PC-3 (cell line): Measurements from ENCODE around the gene ZNF425. TPM values are rescaled to one million over a fixed set of nuclear protein-coding genes. Genes with fewer than 3 reads are reported as not detected.

Experiments
- ATAC-seq: fragments of 200-7000 bp; cut with Tn5 transposase; 2 replicates; pipeline ENCODE4 v1.9.1; 2020; ENCODE audit warnings: mild to moderate bottlenecking, moderate library complexity
- BruUV-seq: library from RNA; stranded (reverse); fragments of 400-500 nt; replicated peaks from 2 replicates; lab custom pipeline; 2021; lab: Mats Ljungman, UMichigan
- CTCF ChIA-PET: fragments of 300-600 bp; sonication (Branson Sonifier 250); formaldehyde crosslinking; loops from one replicate; lab custom pipeline; 2022; ENCODE audit warnings: antibody characterized with exemption; lab: Charles Lee
- POLR2A ChIA-PET: fragments of 300-600 bp; sonication (Branson Sonifier 250); formaldehyde crosslinking; loops from one replicate; lab custom pipeline; 2022; ENCODE audit warnings: antibody characterized with exemption; ENCODE audit not compliant: unreplicated experiment; lab: Charles Lee
- DNase-seq: peaks from one replicate; pipeline ENCODE4 v3.0.0-alpha.2; 2015
- H2AFZ ChIP-seq: fragments of 300-600 bp; sonication (generic); 2 replicates; pipeline ENCODE4 v1.6.0; 2016; ENCODE audit warnings: antibody characterized with exemption, low read length
- H3F3A ChIP-seq: fragments of 300-600 bp; sonication (generic); one replicate; pipeline ENCODE4 v1.6.0; 2017; ENCODE audit warnings: antibody characterized with exemption, low read length, control low read depth, mild to moderate bottlenecking; ENCODE audit not compliant: unreplicated experiment
- H3K27ac ChIP-seq: fragments of 300-600 bp; sonication (generic); 2 replicates; pipeline ENCODE4 v1.5.1; 2016; ENCODE audit warnings: mild to moderate bottlenecking, low read length
- H3K27me3 ChIP-seq: fragments of 300-600 bp; sonication (generic); 2 replicates; pipeline ENCODE4 v1.6.1; 2016; ENCODE audit warnings: low read length, mixed read lengths
- H3K36me3 ChIP-seq: fragments of 300-600 bp; sonication (generic); 2 replicates; pipeline ENCODE4 v1.6.1; 2016; ENCODE audit warnings: low read depth, mixed run types, low read length, mixed read lengths
- H3K4me1 ChIP-seq: fragments of 300-600 bp; sonication (generic); 2 replicates; pipeline ENCODE4 v1.5.1; 2016; ENCODE audit warnings: low read length; ENCODE audit not compliant: insufficient read depth
- H3K4me2 ChIP-seq: fragments of 300-600 bp; sonication (generic); 2 replicates; pipeline ENCODE4 v1.6.0; 2016; ENCODE audit warnings: low read length
- H3K4me3 ChIP-seq: fragments of 300-600 bp; sonication (generic); 2 replicates; pipeline ENCODE4 v1.5.1; 2016; ENCODE audit warnings: mild to moderate bottlenecking, low read length, mixed read lengths
- H3K79me2 ChIP-seq: fragments of 300-600 bp; sonication (generic); 2 replicates; pipeline ENCODE4 v1.6.1; 2017; ENCODE audit warnings: low read length, mixed read lengths
- H3K9ac ChIP-seq: fragments of 300-600 bp; sonication (generic); 2 replicates; pipeline ENCODE4 v1.6.0; 2016; ENCODE audit warnings: mild to moderate bottlenecking, low read length
- H3K9me2 ChIP-seq: fragments of 300-600 bp; sonication (generic); replicated peaks from 2 replicates; pipeline ENCODE4 v1.6.1; 2016; ENCODE audit warnings: mixed run types, low read length, mixed read lengths
- H3K9me3 ChIP-seq: fragments of 300-600 bp; sonication (generic); 2 replicates; pipeline ENCODE4 v1.6.1; 2016; ENCODE audit warnings: low read length, mixed read lengths
- H4K20me1 ChIP-seq: fragments of 300-600 bp; sonication (generic); 2 replicates; pipeline ENCODE4 v1.6.1; 2016; ENCODE audit warnings: low read length, mixed read lengths
- EZH2 ChIP-seq: fragments of 300-600 bp; sonication (generic); IDR thresholded peaks from one replicate; pipeline ENCODE4 v1.6.1; 2017; ENCODE audit warnings: antibody characterized with exemption, mild to moderate bottlenecking, low read length; ENCODE audit not compliant: unreplicated experiment
- EZH2phosphoT487 ChIP-seq: fragments of 300-600 bp; sonication (generic); IDR thresholded peaks from 2 replicates; pipeline ENCODE4 v1.6.1; 2018; ENCODE audit warnings: mild to moderate bottlenecking, antibody characterized with exemption, low read length, borderline replicate concordance
- intact Hi-C: fragments of 100-400 bp; cut with micrococcal nuclease; formaldehyde crosslinking; loops from 2 replicates; pipeline ENCODE4 v1.9.0; 2023
- total RNA-seq: library from RNA; depleted of rRNA; stranded (reverse); fragments of >200 nt; gene quantifications from 2 replicates; pipeline ENCODE4 v1.2.3, GENCODE V29; 2014
- TF ChIP-seq, protein P1 (sequence below): fragments of 300-600 bp; sonication (generic); conservative IDR thresholded peaks from 2 replicates; pipeline ENCODE4 v1.5.1; 2017; ENCODE audit warnings: antibody characterized with exemption, low read depth, mild to moderate bottlenecking, low read length

Gene ZNF425
- total RNA-seq, 1 experiment from 2014 or later = 1.6 TPM

DNA sequence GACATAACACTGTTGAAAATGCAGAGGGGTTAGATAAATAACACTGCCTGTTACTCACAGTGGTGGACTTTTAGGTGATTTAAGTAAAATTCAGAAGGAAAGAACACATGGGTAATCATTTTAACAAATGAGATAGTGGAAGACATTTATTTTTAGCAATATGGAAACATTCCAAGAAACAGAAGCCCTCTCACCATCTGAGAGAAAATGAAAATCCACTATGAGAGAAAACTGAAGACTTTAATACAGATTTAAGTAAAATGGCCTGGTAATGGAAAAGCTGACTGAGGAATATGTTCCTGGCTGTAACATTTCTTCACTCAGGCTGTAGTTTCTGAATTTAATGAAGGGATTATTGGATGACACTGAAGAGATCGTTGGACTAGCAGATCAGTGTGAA lies 23.5 kb downstream of the ZNF425 start:
- Histone ChIP-seq H3K27ac (no peak overlapping the region), H3K36me3 (no peaks in the 10 kb centered on the region), H3K79me2 (no peaks in the 10 kb centered on the region), H2AFZ (no peak overlapping the region), H3K9me3 (no peaks in the 10 kb centered on the region), H3F3A (no peaks in the 10 kb centered on the region), H3K27me3 (no peaks in the 10 kb centered on the region), H4K20me1 (no peaks in the 10 kb centered on the region), H3K9me2 (no peaks in the 10 kb centered on the region), H3K9ac (no peak overlapping the region), H3K4me1 (no peaks in the 10 kb centered on the region), H3K4me2 (no peak overlapping the region), H3K4me3 (no peak overlapping the region)
- DNase-seq = no peak
- ChIA-PET CTCF (no interaction called here), POLR2A (no interaction called here)
- ATAC-seq = no peak
- intact Hi-C loops = no loop called here
- TF ChIP-seq, protein P1, sequence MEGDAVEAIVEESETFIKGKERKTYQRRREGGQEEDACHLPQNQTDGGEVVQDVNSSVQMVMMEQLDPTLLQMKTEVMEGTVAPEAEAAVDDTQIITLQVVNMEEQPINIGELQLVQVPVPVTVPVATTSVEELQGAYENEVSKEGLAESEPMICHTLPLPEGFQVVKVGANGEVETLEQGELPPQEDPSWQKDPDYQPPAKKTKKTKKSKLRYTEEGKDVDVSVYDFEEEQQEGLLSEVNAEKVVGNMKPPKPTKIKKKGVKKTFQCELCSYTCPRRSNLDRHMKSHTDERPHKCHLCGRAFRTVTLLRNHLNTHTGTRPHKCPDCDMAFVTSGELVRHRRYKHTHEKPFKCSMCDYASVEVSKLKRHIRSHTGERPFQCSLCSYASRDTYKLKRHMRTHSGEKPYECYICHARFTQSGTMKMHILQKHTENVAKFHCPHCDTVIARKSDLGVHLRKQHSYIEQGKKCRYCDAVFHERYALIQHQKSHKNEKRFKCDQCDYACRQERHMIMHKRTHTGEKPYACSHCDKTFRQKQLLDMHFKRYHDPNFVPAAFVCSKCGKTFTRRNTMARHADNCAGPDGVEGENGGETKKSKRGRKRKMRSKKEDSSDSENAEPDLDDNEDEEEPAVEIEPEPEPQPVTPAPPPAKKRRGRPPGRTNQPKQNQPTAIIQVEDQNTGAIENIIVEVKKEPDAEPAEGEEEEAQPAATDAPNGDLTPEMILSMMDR = no peak
- TF ChIP-seq EZH2phosphoT487 = no peak
- no peak for TF ChIP-seq EZH2
- no TSS peak for BruUV-seq

DNA sequence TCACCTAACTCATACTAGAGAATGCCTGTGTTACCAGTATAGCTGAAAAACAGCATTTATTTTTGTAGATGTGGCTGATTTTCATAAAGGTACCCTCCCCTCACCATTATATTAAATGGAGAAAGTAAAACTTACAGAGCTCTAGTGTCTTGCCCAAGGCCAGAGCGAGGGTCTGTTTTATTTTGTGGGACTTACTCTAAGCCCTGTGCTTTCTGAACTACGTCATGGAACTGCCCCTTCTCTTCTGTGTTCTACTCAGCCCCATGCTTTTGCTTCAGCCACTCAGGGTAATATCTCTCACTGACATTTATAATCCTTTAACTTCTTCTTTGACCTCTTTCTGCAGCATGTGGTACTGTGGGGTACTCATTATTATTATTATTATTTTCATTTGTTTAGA lies 25.3 kb downstream of the ZNF425 start:
- POLR2A ChIA-PET = no interaction called here
- TF ChIP-seq EZH2 = no peak
- TF ChIP-seq, protein P1 = no peak
- no peak for TF ChIP-seq EZH2phosphoT487
- no peaks in the 10 kb centered on the region for H3K36me3 ChIP-seq
- ATAC-seq (no peak), DNase-seq (no peak)
- H2AFZ ChIP-seq = no peak overlapping the region
- H3F3A ChIP-seq = no peaks in the 10 kb centered on the region
- H3K4me1 ChIP-seq = no peaks in the 10 kb centered on the region
- H3K9ac ChIP-seq = no peak overlapping the region
- CTCF ChIA-PET = no interaction called here
- intact Hi-C loops = no loop called here
- no peaks in the 10 kb centered on the region for H3K79me2 ChIP-seq
- H3K4me3 ChIP-seq = no peak overlapping the region
- H3K9me3 ChIP-seq = no peaks in the 10 kb centered on the region
- H3K9me2 ChIP-seq = no peaks in the 10 kb centered on the region
- no peaks in the 10 kb centered on the region for H4K20me1 ChIP-seq
- BruUV-seq = no TSS peak
- no peak overlapping the region for H3K4me2 ChIP-seq
- H3K27me3 ChIP-seq = no peaks in the 10 kb centered on the region
- no peak overlapping the region for H3K27ac ChIP-seq

DNA sequence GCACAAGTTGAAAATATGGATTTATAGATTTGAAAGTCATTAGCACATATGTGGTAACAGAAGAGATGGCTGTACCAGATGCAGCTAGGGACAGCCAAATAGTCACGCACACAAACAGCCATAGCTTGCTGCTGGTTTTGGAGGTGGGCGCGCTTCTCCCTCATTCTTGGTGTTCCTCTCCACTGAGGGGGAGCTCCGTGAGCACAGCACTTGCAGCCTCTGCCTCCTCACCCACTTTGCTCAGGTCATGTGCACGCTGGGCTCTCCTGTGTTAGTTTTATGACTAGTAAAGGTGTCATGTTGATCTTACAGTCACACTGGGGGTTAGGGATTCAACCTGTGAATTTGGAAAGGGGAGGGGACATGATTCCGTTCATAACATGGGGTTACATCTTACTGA lies 27.1 kb downstream of the ZNF425 start:
- no peaks in the 10 kb centered on the region for H3F3A ChIP-seq
- no peak overlapping the region for H3K4me3 ChIP-seq
- DNase-seq = no peak
- no peaks in the 10 kb centered on the region for H3K36me3 ChIP-seq
- H3K9me3 ChIP-seq = no peaks in the 10 kb centered on the region
- BruUV-seq = no TSS peak
- H4K20me1 ChIP-seq = no peaks in the 10 kb centered on the region
- H3K27ac ChIP-seq = no peak overlapping the region
- POLR2A ChIA-PET = no interaction called here
- CTCF ChIA-PET = no interaction called here
- H2AFZ ChIP-seq = no peak overlapping the region
- H3K9me2 ChIP-seq = no peaks in the 10 kb centered on the region
- H3K4me1 ChIP-seq = no peaks in the 10 kb centered on the region
- no peak overlapping the region for H3K4me2 ChIP-seq
- H3K9ac ChIP-seq = no peak overlapping the region
- no peaks in the 10 kb centered on the region for H3K27me3 ChIP-seq
- H3K79me2 ChIP-seq = no peaks in the 10 kb centered on the region
- TF ChIP-seq EZH2phosphoT487 (no peak), EZH2 (no peak)
- TF ChIP-seq, protein P1 = no peak
- intact Hi-C loops = no loop called here
- ATAC-seq = peak; percentile 50
